CD4-positive, alpha-beta T cell treated with Interleukin-6 at 100 ng/mL for 8 hours (primary cell): ENCODE results near the gene JMJD8.

ENCODE experiments used
- DNase-seq: peaks from one replicate; pipeline ENCODE4 v3.0.0-alpha.2; 2020; ENCODE audit warnings: mixed read lengths, low spot score

Gene JMJD8

DNA sequence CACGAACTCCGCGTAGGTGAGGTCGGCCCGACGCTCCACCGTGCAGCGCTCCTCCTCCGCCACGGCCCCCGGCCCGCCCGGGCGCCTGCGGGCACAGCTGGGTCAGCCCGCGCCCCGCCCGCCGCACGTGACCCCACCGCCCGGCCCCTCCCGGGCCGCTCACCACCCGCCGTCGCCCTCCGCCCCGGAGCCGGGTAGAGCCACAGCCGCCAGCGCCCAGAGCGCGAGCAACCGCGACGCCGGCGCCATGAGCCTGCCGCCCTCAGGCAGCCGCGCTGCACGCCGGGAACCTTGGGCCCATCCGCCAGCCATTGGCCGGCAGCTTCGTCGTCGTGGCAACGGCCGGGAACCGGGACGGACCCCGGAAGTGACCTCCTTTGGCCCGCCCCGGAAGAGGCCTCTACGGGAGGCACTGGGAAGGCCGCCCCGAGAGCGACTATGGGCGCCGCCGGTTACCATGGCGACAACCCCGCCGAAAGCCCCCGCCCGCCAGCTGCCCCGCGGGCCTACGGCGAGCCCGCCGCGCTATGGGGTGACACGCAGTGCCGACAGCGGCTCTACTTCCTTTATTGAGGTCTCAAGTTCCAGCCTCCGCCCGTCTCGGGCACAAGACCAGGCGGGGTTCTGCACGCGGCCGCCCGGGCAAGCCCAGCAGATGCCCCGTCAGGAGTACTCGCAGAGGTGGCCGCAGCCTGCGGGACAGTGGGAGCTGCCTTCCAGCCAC is at the start of gene JMJD8:
Gene JMJD8, minus strand, starts transcription at position 264 of the 724 bp plus-strand sequence. Its CDS starts 15 bp downstream, at position 249.
- peak; percentile 96 for DNase-seq

- no peak for DNase-seq
Observed at GRCh38 chr16:733382-734207, 49.5 kb upstream of the JMJD8 start.

GRCh38 chr16:732936-733335 is 48.8 kb upstream of the JMJD8 start:
- no peak for DNase-seq

DNA sequence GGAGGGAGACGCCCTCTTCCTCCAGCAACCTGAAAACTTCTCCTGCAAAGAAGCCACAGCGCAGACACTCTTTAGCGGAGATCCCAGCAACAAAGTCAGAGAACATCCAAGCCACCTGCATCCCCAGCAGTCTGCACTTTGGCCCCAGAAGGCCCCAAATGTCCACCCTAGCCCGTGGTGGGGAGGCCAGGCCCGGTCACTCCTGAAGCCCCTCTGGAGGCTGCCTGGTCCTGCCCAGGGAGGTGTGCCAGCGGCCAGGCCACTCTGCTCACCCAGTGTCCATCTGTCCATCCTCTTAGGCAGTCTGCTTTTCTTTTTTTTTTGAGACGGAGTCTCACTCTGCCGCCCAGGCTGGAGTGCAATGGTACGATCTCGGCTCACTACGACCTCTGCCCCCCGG is 48.2 kb upstream of the JMJD8 start:
- DNase-seq, result no peak

GRCh38 chr16:730666-731509 is 46.8 kb upstream of the JMJD8 start:
- DNase-seq, result no peak

- no peak for DNase-seq
Observed at GRCh38 chr16:729768-730665, 45.9 kb upstream of the JMJD8 start.

- no peak for DNase-seq
Observed at GRCh38 chr16:728890-729744, 45.0 kb upstream of the JMJD8 start.

- peak; percentile 40 for DNase-seq
Observed at GRCh38 chr16:728131-728889, 44.2 kb upstream of the JMJD8 start.

DNA sequence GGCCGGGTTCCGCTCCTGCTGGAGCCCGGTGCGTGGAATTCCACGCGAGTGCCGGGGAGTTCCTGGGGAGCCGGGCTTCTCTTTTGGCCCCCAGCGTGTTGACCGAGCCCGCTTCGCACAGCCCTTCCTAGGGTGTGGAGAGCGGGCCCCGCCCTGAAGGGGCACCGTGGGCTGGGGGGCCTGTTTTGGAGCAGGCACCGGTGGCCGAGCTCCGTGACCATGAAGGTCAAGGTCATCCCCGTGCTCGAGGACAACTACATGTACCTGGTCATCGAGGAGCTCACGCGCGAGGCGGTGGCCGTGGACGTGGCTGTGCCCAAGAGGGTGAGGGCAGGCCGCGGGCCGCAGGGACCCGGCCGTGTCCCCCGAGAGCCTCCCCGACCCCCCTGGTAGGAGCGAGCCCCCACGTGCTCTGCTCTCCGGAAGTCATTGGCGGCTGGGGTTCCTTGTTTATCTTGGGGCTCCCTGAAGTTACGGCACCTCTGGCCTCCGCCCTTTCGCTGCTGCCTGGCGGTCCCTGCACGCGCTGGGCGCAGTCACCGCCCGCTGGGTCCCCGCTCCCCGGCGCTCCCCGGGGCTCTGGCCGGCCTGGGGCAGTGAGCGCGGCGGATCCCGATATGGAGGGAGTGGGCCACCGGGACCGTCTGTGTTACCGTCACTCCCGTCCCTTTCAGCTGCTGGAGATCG is 43.3 kb upstream of the JMJD8 start:
- DNase-seq, result no peak

DNA sequence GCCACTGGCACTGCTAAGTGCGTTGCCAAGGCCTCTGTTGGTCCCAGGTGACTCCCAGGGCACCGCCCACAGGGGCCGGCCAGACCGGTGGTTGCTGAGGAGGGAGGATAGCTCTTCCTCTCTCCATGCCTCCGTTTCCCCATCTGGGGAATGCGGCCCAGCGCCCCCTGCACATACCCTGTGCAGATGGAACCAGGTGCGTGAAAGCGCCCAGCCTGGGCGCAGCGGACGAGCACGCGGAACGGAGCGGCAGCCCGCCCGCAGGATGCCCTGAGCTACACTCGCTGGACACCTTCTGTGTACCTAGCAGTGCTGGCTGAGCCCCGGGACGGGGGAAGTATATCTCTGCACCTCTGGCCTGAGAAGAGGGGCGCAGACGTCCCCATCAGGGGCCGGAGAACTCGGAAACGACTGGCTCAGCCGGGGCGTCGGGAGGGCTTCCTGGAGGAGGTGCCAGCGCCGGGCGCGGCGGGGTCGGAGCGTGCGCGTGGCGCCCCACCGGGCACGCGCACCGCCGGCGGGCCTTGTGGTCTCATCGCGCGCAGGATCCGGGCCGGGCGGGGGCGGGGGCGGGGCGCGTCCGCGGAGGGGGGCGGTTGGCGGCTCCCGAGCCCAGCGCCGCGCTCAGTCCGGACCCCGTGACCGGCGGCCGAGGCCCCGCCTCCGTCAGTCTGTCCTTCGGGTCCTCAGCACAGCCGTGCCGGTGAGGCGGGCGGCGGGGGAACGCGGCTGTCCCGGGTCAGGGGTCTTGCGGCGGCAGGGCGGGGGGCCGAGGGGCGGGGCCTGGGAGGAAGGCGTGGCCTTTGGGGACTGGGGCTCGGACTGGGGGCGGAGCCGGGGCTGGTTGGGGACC is 42.5 kb upstream of the JMJD8 start, which contains the start of the genes CCDC78 and HAGHL:
Gene CCDC78, minus strand, starts transcription at position 6 of the 853 bp plus-strand sequence. CDS start 76 bp downstream, outside the sequence.
Gene HAGHL, plus strand, starts transcription at position 669 of the 853 bp plus-strand sequence. CDS start 404 bp downstream, outside the sequence.
- DNase-seq, result peak; percentile 55

- no peak for DNase-seq
Observed at GRCh38 chr16:726188-726437, 42.0 kb upstream of the JMJD8 start.

DNA sequence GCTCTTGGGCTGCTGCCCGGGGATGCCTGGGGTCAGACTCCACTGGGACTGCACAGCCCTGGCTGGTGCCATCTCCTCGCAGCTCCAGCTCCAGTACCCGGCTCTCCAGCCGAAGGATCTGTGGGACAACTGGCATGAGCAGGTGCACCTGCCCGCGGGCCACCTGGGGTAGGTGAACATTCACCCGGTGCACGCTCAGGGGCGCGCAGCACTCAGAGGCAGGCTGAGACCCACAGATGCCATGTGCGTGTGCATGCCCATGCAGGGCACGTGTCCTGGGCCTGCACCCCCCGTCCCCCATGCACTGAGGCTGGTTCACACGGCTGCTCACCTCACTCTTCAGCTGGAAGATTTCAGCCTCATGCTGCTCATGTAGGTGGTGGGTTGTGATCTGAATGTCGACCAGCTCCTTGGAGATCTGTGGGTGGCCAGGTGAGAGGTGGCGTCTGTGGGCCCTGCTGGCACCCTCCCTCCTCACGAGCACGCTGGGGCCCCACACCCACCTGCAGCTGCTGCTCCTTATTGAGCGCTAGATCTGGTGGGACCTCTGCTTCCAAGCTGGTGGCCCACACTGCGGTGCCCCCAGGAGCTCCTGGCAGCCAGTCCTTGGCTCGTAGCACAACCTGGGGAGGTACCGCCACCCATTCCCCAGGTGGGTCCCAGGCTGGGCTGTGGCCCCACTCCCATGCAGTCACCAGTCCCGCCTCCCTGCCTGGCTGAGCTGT is 41.5 kb upstream of the JMJD8 start:
- no peak for DNase-seq

DNA sequence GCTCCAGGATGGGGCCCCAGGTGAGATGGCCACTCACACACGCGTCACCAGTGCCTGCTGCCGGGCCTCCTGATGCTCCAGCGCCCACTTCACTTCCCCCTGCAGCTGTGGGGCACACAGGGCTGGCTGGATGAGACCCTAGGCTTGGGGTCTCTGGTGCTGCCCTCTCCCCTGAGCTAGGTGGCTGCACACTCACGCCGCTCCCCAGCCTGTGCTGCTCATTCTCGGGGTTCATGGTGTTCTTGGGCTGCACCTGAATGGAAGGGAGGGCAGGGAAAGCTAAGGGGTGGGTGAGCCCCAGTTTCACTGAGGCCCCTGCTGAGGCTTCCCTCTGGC is 40.9 kb upstream of the JMJD8 start:
- no peak for DNase-seq

DNA sequence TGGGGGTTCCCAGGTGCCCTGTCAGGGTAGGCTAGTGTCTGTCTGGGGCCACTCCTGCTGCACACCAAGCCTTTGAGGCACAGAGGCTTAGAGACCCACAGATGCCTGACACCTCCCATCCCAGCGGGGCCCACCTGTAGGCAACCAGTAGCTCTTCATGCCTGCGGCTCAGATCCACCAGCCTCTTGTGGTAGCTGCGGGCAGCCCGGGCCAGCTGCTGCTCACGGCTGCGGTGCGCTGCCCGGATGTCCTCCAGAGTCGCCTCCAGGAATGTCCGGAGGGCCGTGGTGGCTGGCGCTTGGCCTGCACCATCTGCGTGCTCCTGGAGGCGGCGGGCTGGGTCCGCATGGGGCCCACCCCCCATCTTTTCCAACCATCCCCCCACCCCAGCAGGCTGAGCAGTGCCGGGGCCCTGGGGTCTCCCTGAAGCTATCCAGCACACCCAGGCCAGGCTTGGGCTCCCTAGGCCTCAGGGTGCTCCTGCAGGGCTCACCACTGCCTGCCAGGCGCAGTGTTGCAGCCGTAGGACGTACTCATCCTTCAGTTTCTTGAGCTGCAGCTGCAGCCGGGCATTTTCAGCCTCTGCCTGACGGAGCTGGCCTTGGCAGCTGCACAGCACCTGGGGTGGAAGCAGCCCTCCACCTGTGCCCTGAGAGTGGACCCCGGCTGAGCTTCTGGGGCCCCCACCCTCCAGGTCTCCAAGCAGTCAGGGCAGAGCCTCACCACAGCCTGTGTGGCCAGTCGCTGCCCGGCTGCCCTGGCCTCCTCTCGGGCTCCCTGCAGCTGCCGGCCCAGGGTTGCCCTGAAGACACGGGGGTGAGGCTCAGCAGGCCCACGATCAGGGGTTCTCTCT is 40.3 kb upstream of the JMJD8 start:
- DNase-seq, result no peak

DNA sequence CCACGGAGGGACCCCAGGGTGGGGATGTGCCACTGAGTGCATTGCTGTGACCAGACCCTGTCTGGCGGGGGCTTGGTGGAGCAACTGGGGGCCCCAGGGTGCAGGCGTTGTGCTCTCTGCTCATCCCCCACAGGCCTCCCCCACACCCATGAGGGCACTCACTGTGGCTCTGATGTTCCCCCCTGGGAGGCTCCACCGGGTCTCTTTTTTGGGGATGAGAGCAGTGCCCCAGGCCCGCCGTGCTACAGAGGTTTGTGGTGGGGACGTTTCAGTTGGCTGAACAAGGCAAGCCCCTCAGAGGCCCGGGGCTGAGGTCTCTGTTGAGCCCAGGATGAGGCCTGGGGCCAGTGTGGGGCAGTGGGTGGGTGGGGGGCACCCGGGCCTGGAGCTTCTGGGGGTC is 39.6 kb upstream of the JMJD8 start:
- no peak for DNase-seq

DNA sequence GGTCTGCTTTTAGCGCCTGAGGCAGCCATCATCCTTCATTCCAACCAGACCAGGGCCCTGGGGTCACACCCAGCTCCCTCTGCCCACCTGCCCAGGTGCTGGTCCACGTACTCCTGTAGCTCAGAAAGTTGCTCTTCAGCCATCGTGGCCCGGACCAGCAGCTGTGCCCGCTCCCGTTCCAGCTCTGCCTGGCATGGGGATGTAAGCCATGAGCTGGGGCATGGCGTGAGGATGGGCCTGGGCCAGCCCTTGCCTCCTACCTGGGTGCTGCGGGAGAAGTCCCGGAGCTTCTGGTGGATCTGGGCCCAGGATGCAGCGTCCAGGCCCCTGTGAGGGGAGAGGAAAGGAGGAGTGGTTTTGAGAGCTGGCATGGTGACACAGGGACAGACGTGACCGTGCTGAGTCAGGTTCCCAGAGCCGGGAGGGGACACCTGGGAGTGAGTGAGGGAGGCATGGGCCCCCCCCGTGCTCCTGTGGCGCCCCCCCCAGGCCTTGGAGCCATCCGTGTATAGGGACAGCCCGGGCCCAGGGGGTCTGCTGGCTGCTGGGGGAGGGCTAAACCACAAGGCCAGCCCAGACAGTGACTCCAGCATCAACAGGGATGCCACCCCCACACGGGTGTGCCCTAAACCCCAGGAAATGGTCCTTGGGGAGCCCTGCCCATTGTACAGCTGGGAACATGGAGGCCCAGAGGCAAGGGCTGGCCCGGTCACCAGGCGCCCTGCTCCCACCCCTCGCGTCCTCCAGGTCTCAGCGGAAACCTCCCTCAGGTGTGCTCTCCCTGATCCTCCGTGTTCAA is 38.9 kb upstream of the JMJD8 start:
- no peak for DNase-seq
